ENCODE data around the gene SPHK2.

Gene SPHK2

GRCh38 chr19:48635966-48636858, 16.9 kb downstream of the SPHK2 start:
- Mint-ChIP-seq H3K27ac (peak overlapping the region; percentile 42), H3K4me1 (ENCODE audit: low read depth) (peaks cover 63% of the 10 kb centered on the region), H3K27me3 (no peaks in the 10 kb centered on the region), H3K4me3 (peak overlapping the region; percentile 86), H3K36me3 (ENCODE audit: low read depth) (no peaks in the 10 kb centered on the region), H3K9me3 (no peaks in the 10 kb centered on the region)

DNA sequence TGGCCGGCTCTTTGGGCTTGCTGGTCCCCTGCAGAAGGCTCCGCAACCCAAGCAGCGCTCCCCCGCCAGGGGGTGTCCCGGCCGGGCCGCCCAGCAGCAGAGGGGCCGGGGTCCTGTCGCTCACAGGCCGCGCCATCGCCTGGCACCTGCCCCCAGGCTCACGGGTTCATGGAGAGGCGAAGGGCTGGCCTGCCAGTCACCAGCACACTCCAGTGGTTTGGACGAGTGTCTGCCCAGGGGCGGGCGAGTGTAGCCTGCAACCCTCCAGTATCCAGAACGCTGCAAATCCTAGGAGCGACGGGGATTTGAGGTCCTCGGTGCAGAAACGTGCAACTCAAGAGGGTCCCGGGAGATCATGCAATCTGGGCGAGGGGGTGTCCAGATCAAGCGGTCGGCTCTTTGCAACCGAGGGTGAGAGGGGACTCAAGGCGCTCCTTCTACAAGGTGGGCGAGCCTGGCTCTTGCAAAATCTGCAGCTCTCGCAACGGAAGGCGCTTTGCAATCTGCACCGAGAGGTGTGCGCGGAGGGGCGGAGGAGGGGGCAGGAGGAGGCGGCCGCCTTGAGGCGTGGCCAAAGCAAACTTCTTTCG, 17.6 kb downstream of the SPHK2 start, which contains the start of gene DBP:
TSS of gene DBP (minus strand) at position 521 of the 590 bp plus-strand sequence. CDS start at position 136, 385 bp downstream.
- Mint-ChIP-seq H3K36me3 (ENCODE audit: low read depth) (no peaks in the 10 kb centered on the region), H3K4me1 (ENCODE audit: low read depth) (peaks cover 62% of the 10 kb centered on the region), H3K27ac (peak within 1 kb of the TSS; percentile 97), H3K27me3 (no peaks in the 10 kb centered on the region), H3K9me3 (no peaks in the 10 kb centered on the region), H3K4me3 (peak within 1 kb of the TSS; percentile 86)

DNA sequence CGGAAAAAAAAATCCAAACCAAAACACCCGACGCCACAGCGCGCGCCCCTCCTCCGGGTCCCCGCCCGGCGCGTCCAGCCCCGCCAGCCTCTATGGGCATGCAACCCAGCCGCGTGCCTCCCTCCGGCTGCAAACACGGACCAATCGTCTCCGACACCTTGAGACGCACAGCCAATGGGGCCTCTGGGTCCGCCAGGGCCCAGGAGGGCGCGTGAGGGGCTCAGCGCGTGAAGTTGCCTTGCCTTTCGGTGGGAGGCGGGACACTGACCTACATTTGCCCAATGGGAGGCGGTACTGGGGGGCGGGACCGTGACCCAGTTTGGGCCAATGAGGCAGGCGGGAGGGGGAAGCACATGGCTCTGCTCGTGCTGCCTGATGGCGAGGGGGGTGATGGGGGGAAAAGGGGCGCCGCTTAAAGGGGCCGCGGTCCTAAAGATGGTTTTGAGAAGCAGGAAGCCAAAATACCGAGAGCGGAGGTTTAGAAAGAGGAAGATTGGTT, 18.2 kb downstream of the SPHK2 start:
- Mint-ChIP-seq H3K27ac (peak overlapping the region; percentile 97), H3K4me1 (ENCODE audit: low read depth) (peaks cover 59% of the 10 kb centered on the region), H3K27me3 (no peaks in the 10 kb centered on the region), H3K36me3 (ENCODE audit: low read depth) (no peaks in the 10 kb centered on the region), H3K9me3 (no peaks in the 10 kb centered on the region), H3K4me3 (peak overlapping the region; percentile 86)

- Mint-ChIP-seq H3K9me3 (no peaks in the 10 kb centered on the region), H3K4me3 (peak overlapping the region; percentile 86), H3K27me3 (no peaks in the 10 kb centered on the region), H3K36me3 (ENCODE audit: low read depth) (no peaks in the 10 kb centered on the region), H3K27ac (peak overlapping the region; percentile 97), H3K4me1 (ENCODE audit: low read depth) (peaks cover 52% of the 10 kb centered on the region)
Observed at GRCh38 chr19:48637948-48638830, 18.9 kb downstream of the SPHK2 start.

DNA sequence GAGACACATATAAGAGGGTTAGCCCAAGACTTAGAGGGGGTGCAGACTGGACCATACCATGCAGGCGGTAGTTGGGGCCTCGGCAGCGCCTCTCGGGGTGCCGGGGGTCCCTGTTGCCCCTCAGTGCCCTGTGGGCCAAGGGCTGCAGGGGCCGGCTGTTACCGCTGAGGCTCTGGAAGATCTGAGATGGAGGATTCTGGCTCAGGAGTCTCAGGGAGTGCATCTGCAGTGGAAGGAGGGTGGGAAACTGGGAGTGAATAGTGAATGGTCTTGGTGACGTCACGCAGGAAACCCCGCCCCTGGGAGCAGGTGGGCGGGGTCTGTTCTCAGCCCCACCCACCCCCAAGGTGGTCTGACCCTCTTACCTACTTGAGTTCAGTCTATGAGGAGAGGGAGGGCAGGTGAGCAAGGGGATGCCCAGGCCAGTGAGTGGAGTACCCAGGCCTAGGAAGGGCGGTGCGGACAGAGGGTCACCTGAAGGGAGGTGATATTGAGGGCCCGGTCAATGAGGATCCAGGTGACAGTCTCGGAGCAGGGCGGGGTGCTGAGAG, 19.6 kb downstream of the SPHK2 start:
- Mint-ChIP-seq H3K27ac (peak overlapping the region; percentile 97), H3K9me3 (no peaks in the 10 kb centered on the region), H3K27me3 (no peaks in the 10 kb centered on the region), H3K4me3 (no peak overlapping the region), H3K36me3 (ENCODE audit: low read depth) (no peaks in the 10 kb centered on the region), H3K4me1 (ENCODE audit: low read depth) (peaks cover 47% of the 10 kb centered on the region)

DNA sequence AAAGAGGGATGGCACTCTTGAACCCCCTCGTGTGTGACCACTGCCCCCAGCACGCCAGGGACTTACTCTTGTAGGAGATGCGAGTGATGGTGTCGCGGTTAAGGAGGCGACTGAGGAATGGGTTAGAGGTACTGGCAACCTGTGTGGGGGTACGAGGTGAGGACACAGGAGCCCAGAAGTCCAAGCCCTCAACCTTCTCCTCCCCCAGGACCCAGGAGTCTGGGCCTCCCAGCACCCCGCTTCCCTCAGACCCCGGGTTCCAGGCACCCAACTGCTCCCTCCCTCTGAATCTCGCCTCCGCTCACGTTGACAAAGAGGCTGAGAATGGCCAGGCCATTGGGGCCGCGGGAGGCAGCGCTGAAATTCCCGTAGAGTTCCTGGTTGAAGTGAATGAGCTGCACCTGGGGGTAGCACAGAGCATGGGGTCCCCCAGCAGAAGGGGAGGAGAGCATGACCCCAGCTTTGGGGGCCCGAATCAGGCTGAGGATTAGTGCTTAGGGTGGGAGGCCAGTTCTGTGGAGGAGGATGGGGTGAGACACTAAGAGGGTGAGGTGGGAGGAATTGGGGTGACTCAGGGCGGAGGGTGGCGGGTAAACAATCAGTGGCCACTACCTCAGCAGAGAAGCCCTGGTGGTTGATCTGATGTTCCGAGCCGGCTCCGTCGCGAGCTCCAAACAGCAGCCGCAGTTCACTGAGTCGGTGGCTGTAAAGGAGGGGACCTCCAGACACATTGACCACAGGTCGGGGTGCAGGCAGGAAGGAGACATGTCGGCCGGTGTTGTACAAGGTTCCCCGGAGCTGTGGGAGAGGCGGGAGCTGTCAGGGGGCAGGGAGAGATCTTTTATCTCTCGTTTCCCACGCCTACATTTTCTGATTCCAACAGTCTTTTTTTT, 20.4 kb downstream of the SPHK2 start:
- H3K27ac Mint-ChIP-seq, result peak overlapping the region; percentile 63
- H3K4me3 Mint-ChIP-seq, result peak overlapping the region; percentile 39
- no peaks in the 10 kb centered on the region for H3K27me3 Mint-ChIP-seq
- no peaks in the 10 kb centered on the region for H3K9me3 Mint-ChIP-seq
- peaks cover 44% of the 10 kb centered on the region for H3K4me1 Mint-ChIP-seq (ENCODE audit: low read depth)
- H3K36me3 Mint-ChIP-seq (ENCODE audit: low read depth), result no peaks in the 10 kb centered on the region

DNA sequence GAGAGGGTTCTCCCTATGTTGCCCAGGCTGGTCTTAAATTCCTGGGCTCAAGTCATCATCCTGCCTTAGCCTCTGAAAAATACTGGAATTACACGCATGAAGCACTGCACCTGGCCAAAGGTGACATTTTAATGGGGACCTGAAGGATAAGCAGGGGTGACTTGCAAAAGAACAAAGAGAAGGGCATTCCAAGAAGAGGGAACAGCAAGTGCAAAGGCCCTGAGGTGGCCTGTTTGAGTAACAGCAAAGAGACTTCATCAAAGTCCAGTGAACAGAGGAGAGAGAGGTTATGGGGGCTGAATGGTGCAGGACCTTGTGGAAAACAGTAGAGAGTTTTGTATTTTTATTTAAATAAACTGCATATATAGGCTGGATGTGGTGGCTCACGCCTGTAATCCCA, 22.5 kb downstream of the SPHK2 start:
- no peak overlapping the region for H3K27ac Mint-ChIP-seq

DNA sequence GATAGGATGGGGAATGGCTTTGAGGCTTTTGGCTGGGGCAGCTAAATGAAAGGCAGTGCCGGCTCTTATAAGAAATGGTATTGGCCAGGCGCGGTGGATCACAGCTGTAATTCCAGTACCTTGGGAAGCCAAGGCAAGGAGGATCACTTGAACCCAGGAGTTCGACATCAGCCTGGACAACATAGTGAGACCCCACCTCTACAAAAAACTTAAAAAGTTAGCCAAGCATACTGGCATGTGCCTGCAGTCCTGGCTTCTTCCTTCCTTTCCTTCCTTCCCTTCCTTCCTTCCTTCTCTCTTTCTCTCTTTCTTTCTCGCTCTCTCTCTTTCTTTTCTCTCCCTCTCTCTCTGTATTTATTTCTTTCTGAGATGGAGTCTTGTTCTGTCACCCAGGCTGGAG, 23.6 kb downstream of the SPHK2 start:
- no peaks in the 10 kb centered on the region for H3K9me3 Mint-ChIP-seq
- H3K4me3 Mint-ChIP-seq, result no peak overlapping the region
- no peaks in the 10 kb centered on the region for H3K36me3 Mint-ChIP-seq (ENCODE audit: low read depth)
- H3K27me3 Mint-ChIP-seq, result no peaks in the 10 kb centered on the region
- peaks cover 45% of the 10 kb centered on the region for H3K4me1 Mint-ChIP-seq (ENCODE audit: low read depth)
- no peak overlapping the region for H3K27ac Mint-ChIP-seq

More for the DNA sequence above, 22.5 kb downstream of the SPHK2 start:
- H3K4me3 Mint-ChIP-seq, result no peak overlapping the region
- H3K27me3 Mint-ChIP-seq, result no peaks in the 10 kb centered on the region
- no peaks in the 10 kb centered on the region for H3K36me3 Mint-ChIP-seq (ENCODE audit: low read depth)
- H3K9me3 Mint-ChIP-seq, result no peaks in the 10 kb centered on the region
- peaks cover 46% of the 10 kb centered on the region for H3K4me1 Mint-ChIP-seq (ENCODE audit: low read depth)

DNA sequence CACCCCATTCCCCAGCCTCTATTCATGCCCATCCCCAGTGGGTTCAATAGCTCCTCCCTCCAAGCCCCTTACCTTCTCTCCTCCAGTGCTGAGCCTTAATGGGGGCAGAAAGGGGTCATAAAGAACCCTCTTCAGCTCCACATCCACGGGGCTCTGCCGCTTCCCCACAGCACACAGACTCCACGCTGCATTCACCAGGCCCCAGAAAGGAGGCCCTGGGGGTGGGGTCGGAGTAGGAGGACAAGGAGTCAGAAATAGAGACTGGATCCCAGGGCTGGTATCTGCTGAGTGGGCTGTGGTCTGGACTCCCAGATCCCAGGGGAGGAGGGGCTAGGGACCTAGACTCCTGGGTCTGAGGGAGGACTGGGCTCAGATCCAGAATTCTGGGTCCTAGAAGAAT, 25.0 kb downstream of the SPHK2 start:
- Mint-ChIP-seq H3K4me1 (ENCODE audit: low read depth) (peaks cover 41% of the 10 kb centered on the region), H3K9me3 (no peaks in the 10 kb centered on the region), H3K27me3 (no peaks in the 10 kb centered on the region), H3K4me3 (no peak overlapping the region), H3K27ac (no peak overlapping the region), H3K36me3 (ENCODE audit: low read depth) (no peaks in the 10 kb centered on the region)

DNA sequence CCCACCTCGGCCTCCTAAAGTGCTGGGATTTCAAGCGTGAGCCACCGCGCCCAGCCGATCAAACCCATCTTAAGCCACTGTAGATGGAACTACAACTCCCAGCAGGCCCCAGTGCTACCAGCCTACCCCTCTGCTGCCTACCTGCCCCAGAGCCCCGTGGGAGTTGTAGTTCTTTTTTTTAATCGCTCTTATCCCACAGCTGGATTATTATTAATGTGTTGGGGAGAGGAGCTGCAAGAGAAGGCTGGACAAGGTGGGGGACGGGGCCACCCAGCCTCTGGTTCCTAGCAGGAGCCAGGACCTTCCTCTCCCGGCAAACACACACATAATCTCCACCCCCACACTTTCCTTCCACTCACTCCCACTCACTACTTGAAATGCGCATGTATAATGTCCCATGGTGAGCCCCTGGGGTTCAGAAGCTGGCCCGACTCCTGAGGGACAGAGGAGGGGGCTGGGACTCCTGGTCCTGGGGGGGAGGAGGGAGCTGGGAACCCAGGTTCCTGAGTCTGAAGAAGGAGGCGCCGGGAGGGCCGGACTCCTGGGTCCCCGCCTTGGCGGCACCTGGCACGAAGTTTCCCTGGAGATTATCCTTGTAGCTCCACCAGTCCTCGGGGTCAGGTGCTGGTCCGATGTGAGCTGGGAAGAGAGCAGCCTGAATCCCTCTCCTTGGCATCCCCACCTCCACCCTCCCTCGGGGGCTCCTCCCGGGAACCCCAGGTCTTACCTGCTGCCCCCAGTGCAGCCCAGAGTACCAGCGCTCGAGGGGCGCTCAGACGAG, 25.7 kb downstream of the SPHK2 start:
- no peaks in the 10 kb centered on the region for H3K27me3 Mint-ChIP-seq
- no peaks in the 10 kb centered on the region for H3K36me3 Mint-ChIP-seq (ENCODE audit: low read depth)
- peak overlapping the region; percentile 84 for H3K4me3 Mint-ChIP-seq
- no peaks in the 10 kb centered on the region for H3K9me3 Mint-ChIP-seq
- H3K27ac Mint-ChIP-seq, result peak overlapping the region; percentile 88
- H3K4me1 Mint-ChIP-seq (ENCODE audit: low read depth), result peaks cover 42% of the 10 kb centered on the region

- H3K27ac Mint-ChIP-seq, result peak overlapping the region; percentile 89
- H3K4me1 Mint-ChIP-seq (ENCODE audit: low read depth), result peaks cover 41% of the 10 kb centered on the region
- H3K4me3 Mint-ChIP-seq, result peak overlapping the region; percentile 84
- no peaks in the 10 kb centered on the region for H3K27me3 Mint-ChIP-seq
- H3K9me3 Mint-ChIP-seq, result no peaks in the 10 kb centered on the region
- H3K36me3 Mint-ChIP-seq (ENCODE audit: low read depth), result no peaks in the 10 kb centered on the region
Observed at GRCh38 chr19:48645620-48646000, 26.3 kb downstream of the SPHK2 start.

DNA sequence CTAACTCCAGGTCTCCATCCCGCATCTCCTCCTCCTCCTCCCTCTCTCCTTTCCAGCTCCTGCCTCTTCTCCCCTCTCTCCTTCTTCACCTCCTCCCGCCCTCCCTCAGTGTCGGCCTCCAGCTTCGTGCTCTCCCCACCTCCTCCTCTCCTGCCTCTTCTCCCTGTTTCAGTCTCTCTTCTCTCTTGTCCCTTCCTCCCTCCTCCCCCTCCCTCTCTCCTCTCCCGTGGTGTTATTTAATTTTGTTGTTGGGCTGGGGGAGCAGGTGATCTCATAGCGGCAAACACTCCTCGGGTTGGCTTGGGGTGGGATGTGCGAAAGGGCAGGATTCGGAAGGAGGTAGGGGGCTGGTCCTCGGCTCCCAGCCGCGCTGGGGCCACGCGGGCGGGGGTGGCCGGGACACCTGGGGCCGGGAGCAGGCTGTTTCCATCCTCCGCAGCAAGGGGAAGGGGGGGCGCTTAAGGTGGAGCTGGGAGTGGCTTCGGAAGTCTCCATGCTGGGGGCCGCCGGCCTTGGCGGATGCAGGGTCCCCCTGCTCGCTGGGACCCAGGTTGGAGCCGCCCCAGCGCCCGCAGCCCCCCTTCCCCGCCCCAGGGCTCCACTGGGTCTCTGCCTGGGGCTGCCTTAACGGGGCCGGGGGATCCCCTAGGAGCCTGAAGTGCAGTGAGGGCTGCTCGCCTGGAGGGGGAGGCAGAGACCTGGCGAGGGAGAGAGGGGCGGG, 26.9 kb downstream of the SPHK2 start, which contains the start of gene CA11:
TSS of gene CA11 (minus strand) at position 187 of the 721 bp plus-strand sequence. CDS start 555 bp downstream, outside the sequence.
- no peaks in the 10 kb centered on the region for H3K27me3 Mint-ChIP-seq

More for the DNA sequence above, 26.9 kb downstream of the SPHK2 start, which contains the start of gene CA11:
- Mint-ChIP-seq H3K36me3 (ENCODE audit: low read depth) (no peaks in the 10 kb centered on the region), H3K4me3 (peak within 1 kb of the TSS; percentile 84), H3K4me1 (ENCODE audit: low read depth) (peaks cover 41% of the 10 kb centered on the region), H3K27ac (peak within 1 kb of the TSS; percentile 89), H3K9me3 (no peaks in the 10 kb centered on the region)

Measured in stimulated activated naive CD8-positive, alpha-beta T cell treated with anti-CD3 and anti-CD28 coated beads, Interleukin-15, Interleukin-2, amounts not matched to agents 100 ng/mL and 50 ng/mL, for 24 hours (primary cell).